Measurements from ENCODE around the gene HNMT.

GRCh38 chr2:138028538-138028937, 64.3 kb downstream of the HNMT start:
- TF ChIP-seq POLR2AphosphoS5 (IDR thresholded peaks at IDR 0.05) = no peak
- TF ChIP-seq, protein P1, sequence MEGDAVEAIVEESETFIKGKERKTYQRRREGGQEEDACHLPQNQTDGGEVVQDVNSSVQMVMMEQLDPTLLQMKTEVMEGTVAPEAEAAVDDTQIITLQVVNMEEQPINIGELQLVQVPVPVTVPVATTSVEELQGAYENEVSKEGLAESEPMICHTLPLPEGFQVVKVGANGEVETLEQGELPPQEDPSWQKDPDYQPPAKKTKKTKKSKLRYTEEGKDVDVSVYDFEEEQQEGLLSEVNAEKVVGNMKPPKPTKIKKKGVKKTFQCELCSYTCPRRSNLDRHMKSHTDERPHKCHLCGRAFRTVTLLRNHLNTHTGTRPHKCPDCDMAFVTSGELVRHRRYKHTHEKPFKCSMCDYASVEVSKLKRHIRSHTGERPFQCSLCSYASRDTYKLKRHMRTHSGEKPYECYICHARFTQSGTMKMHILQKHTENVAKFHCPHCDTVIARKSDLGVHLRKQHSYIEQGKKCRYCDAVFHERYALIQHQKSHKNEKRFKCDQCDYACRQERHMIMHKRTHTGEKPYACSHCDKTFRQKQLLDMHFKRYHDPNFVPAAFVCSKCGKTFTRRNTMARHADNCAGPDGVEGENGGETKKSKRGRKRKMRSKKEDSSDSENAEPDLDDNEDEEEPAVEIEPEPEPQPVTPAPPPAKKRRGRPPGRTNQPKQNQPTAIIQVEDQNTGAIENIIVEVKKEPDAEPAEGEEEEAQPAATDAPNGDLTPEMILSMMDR (IDR thresholded peaks at IDR 0.05) = no peak

Measured in gastroesophageal sphincter (tissue), 3 donors.